AG04450 (cell line): ENCODE data around the gene SUOX. TPM values are rescaled to one million over a fixed set of nuclear protein-coding genes. Genes with fewer than 3 reads are reported as not detected.
A peak's percentile ranks its signal among the peaks of the same experiment; 100 is the strongest.

Experiments used
- CTCF ChIA-PET: fragments of 300-600, 350-600 bp; formaldehyde crosslinking; extraction: SDS; loops from one replicate; lab custom pipeline; 2022; ENCODE audit warnings: antibody characterized with exemption, inconsistent platforms; lab: Charles Lee
- POLR2A ChIA-PET: fragments of 350-600 bp; formaldehyde crosslinking; extraction: SDS; loops from one replicate; lab custom pipeline; 2021; ENCODE audit warnings: antibody characterized with exemption, inconsistent platforms; lab: Yijun Ruan, JAX
- DNase-seq: peaks from one replicate; pipeline ENCODE4 v3.0.0-alpha.2; 2011; ENCODE audit warnings: low read depth, low spot score
- H3K27ac ChIP-seq: one replicate; pipeline ENCODE4 v1.5.1; 2012; ENCODE audit warnings: low read depth, low read length, control low read depth
- H3K27me3 ChIP-seq: one replicate; pipeline ENCODE4 v1.6.0; 2012; ENCODE audit warnings: low read length; ENCODE audit not compliant: control insufficient read depth, insufficient read depth
- H3K4me3 ChIP-seq: 2 replicates; pipeline ENCODE4 v1.5.1; 2011; ENCODE audit warnings: mild to moderate bottlenecking, low read depth, low read length, control low read depth
- H3K9me3 ChIP-seq: 2 replicates; pipeline ENCODE4 v1.5.1; 2012; ENCODE audit warnings: low read length; ENCODE audit not compliant: control insufficient read depth, insufficient read depth
- polyA plus RNA-seq: library from polyadenylated mRNA; depleted of rRNA; stranded (reverse); fragments of >200 nt; gene quantifications from 2 replicates; pipeline ENCODE4 v1.2.3, GENCODE V29; 2011
- TF ChIP-seq, protein P1 (sequence below): IDR thresholded peaks from 2 replicates; pipeline ENCODE4 v1.5.1; 2011; ENCODE audit warnings: low read depth, low read length, control low read depth, inconsistent platforms

The SUOX gene
- polyA plus RNA-seq, 1 experiment, result 21.0 TPM

DNA sequence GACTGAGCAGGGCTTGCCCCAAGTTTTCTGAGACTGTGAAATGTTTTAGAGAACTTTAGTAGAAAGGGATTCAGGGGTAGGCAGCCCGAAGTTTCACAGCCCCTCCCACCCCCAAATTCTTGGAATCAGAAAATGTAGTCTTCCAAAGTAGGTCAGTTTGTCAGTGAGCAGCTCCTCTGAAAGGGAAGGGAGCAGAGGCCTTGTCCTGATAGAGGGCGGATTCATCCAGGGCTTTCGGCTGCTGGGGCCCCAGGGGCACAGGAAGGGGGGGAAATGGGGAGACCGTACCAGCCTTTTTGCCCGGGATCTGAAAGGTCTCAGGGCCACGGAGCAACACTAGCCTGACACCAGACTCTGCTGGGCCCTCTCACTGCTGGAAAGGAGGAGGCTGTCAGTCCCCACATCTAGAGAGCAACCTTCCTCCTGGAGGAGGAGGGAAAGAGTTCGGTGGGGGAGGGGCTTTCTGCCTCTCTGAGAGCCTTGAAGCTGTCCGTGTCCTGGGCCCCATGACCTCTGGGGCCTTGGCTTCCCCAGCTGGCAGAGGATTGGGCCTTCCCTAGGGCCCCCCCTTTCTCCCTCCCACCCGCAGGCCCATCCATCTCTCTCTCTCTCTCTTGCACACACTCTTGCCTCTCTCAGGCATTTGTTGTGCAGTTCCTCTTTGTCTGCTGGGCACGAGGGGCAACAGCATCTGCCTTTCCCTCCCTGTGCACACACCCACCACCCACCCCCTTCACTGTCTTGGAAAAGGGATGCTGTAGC, 23.5 kb downstream of the SUOX start, which contains the start of gene IKZF4:
Gene IKZF4 (plus strand): TSS at position 621 of the 762 bp plus-strand sequence. CDS start 451 bp downstream, outside the sequence.
- POLR2A ChIA-PET, result interaction anchor here (0.6 to 2.9 kb wide), 9 partner anchors 9 to 1829 kb away, joined by 3 to 20 read pairs (median 4); partner anchors contain the start of genes PA2G4, RAB5B and SUOX
- TF ChIP-seq, protein P1, sequence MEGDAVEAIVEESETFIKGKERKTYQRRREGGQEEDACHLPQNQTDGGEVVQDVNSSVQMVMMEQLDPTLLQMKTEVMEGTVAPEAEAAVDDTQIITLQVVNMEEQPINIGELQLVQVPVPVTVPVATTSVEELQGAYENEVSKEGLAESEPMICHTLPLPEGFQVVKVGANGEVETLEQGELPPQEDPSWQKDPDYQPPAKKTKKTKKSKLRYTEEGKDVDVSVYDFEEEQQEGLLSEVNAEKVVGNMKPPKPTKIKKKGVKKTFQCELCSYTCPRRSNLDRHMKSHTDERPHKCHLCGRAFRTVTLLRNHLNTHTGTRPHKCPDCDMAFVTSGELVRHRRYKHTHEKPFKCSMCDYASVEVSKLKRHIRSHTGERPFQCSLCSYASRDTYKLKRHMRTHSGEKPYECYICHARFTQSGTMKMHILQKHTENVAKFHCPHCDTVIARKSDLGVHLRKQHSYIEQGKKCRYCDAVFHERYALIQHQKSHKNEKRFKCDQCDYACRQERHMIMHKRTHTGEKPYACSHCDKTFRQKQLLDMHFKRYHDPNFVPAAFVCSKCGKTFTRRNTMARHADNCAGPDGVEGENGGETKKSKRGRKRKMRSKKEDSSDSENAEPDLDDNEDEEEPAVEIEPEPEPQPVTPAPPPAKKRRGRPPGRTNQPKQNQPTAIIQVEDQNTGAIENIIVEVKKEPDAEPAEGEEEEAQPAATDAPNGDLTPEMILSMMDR, result no peak
- Histone ChIP-seq H3K27me3 (no peaks in the 10 kb centered on the region), H3K9me3 (no peaks in the 10 kb centered on the region), H3K4me3 (peak within 1 kb of the TSS; percentile 57), H3K27ac (peak within 1 kb of the TSS; percentile 57)
- CTCF ChIA-PET, result interaction anchor here (0.6 to 4.2 kb wide), 3 partner anchors 9 to 26 kb away, joined by 3 to 25 read pairs (median 18); partner anchors contain the start of gene SUOX
- no peak for DNase-seq

DNA sequence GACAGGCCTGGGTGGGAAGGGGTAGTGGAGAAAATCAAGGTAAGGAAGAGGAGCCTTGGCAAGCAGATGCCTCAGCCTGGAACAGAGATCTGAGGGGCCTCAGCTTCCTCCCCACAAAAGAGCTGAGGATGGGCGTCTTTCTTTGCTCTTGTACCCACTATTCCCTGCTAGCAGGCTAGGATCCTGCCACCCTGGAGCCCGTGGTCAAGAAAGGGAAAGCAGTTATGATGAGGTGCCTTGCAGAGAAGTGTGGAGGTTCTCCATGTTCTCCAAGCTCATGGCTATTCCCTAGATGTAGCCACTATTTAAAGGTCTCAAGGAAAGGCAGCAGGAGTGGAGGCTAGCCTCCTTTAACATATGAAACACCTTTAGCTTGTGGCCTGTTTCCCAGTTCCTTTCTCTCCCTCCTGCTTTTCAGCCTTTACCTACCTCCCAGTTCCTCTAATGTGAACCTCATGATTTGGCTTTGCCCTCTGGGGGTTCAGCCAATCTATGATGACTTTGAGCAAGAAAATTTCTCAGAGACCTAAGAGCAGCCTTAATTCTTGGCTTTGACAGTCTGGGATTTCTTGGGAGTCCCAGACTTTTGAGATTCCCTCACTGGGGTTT, 24.9 kb downstream of the SUOX start:
- no peaks in the 10 kb centered on the region for H3K9me3 ChIP-seq
- H3K27ac ChIP-seq, result no peak overlapping the region
- ChIA-PET POLR2A (interaction anchor here (1.7 to 2.9 kb wide), 2 partner anchors 25 to 48 kb away, joined by 4 to 9 read pairs; partner anchors contain the start of genes RAB5B and SUOX), CTCF (interaction anchor here (0.7 to 2.7 kb wide), 3 partner anchors 8 to 25 kb away, joined by 3 to 18 read pairs (median 7); partner anchors contain the start of gene SUOX)
- H3K27me3 ChIP-seq, result no peaks in the 10 kb centered on the region
- peak overlapping the region; percentile 57 for H3K4me3 ChIP-seq
- TF ChIP-seq, protein P1, result no peak
- DNase-seq, result no peak

DNA sequence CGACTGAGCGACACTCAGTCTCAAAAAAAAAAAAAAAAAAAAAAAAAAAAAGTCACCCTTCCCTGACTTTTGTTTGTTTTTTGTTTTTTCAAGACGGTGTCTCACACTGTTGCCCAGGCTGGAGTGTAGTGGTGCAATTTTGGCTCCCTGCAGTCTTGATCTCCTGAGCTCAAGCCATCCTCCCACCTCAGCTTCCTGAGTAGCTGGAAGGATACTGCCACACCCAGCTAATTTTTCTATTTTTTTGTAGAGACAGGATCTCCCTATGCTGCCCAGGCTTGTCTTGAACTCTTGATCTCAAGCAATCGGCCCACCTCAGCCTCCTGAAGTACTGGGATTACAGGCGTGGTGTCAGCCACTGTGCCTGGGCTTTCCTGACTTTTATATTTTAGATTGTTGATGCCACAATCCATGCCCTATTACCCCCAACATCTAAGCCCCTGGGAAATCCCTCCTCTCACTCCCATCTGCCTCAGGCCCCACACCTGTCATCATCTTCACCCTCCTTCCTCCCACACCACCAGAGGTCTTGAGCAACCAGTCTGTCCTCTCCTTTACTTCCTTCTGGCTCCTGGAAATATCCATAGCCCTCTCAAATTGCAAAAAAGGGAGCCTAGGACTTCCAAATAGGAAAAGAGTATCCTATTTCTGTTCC, 31.6 kb downstream of the SUOX start:
- CTCF ChIA-PET, result interaction anchor here (0.6 to 3.1 kb wide), 19 partner anchors 8 to 289 kb away, joined by 3 to 104 read pairs (median 8); partner anchors contain the start of genes IKZF4, PA2G4, RAB5B and SUOX
- no peaks in the 10 kb centered on the region for H3K27me3 ChIP-seq
- peak overlapping the region; percentile 65 for H3K27ac ChIP-seq
- POLR2A ChIA-PET, result interaction anchor here (0.6 kb wide), 1 partner anchor 8 kb away, joined by 3 read pairs; no protein-coding TSS in a partner anchor
- TF ChIP-seq, protein P1, result no peak
- no peak overlapping the region for H3K4me3 ChIP-seq
- no peaks in the 10 kb centered on the region for H3K9me3 ChIP-seq
- DNase-seq, result no peak

DNA sequence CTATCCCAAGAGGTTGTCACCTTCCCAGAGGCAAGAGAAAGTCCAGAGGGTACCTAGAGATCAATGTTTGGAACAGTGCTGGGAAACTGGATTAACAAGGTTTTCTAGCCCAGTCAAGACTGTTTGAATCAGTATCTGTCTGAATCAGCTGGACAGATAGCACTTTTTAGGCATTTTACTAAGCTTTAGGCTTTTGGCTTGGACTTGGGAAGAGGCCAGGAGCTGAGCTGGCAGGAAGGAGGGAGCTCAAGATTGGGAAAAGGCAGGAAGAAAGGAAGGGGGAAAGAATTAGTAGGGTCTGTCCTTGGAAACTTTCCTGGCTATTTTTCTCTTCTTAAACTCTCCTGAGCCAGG, 32.1 kb downstream of the SUOX start:
- H3K27me3 ChIP-seq, result no peaks in the 10 kb centered on the region
- no peaks in the 10 kb centered on the region for H3K9me3 ChIP-seq
- H3K27ac ChIP-seq, result peak overlapping the region; percentile 65
- no peak overlapping the region for H3K4me3 ChIP-seq
- TF ChIP-seq, protein P1, result no peak
- no peak for DNase-seq
- CTCF ChIA-PET, result interaction anchor here (0.6 to 3.1 kb wide), 22 partner anchors 8 to 290 kb away, joined by 3 to 104 read pairs (median 7); partner anchors contain the start of genes IKZF4, PA2G4, RAB5B and SUOX
- POLR2A ChIA-PET, result interaction anchor here (0.9 kb wide), 1 partner anchor 9 kb away, joined by 5 read pairs; the partner anchor contains the start of gene IKZF4
